HG02885 (cell line): Measurements from ENCODE around the gene CALML6.

Experiments used
- ATAC-seq: cut with Tn5 transposase; IDR thresholded peaks from one replicate; pipeline ENCODE4 v1.9.1; 2021; ENCODE audit warnings: mild to moderate bottlenecking; ENCODE audit not compliant: unreplicated experiment, poor library complexity

Gene CALML6

GRCh38 chr1:1960480-1961196, 45.6 kb downstream of the CALML6 start:
- no peak for ATAC-seq

GRCh38 chr1:1962752-1963151, 47.7 kb downstream of the CALML6 start:
- no peak for ATAC-seq

- ATAC-seq, result no peak
These were observed 48.5 kb downstream of the CALML6 start for GRCh38 chr1:1963570-1963969.

- ATAC-seq, result no peak
These were observed 49.8 kb downstream of the CALML6 start for GRCh38 chr1:1964811-1965210.

- no peak for ATAC-seq
These were observed 50.5 kb downstream of the CALML6 start for GRCh38 chr1:1965546-1965945.

DNA sequence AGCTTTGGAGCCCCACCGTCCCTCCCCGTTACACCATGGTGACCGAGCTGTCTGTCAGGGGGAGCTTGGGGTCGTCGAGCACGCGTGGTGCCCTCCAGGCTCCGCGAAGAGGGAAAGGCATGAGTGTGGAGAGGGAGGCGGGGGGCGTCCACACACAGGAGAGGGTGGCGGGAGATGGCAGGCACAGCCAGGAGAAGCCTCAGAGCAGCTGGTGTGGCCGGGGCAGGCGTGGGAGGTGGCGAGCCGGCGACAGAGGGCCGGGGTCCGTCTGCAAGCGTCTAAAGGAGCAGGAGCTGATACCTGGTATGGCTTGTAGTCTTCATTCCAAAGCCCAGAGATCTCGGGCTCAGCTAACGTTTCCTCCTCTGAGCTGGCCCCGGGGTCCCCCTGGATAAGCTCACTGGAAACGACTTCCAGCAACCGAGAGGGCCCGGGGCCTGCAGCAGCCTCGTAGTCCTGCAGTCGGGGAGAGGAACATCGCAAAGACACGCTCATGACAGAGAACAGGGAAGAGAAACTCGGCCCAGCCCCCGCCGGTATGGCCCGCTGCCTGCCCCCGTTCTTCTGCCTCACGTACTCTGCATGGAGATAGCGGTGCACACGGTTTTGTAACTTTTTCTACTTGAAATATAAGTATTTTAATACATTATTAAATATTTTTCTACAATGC, 51.1 kb downstream of the CALML6 start:
- no peak for ATAC-seq
